Neural cell (in vitro differentiated cells): ENCODE results near the gene TARBP2. TPM values are rescaled to one million over a fixed set of nuclear protein-coding genes. Genes with fewer than 3 reads are reported as not detected.

Source experiments
- H2AFZ ChIP-seq: fragments of 200-600, 300-800 bp; sonication (generic), shearing (Covaris generic); 2 replicates; pipeline ENCODE4 v1.6.0; 2014; ENCODE audit warnings: low read depth, mild to moderate bottlenecking, antibody characterized with exemption, low read length, moderate library complexity
- H3F3A ChIP-seq: fragments of 200-600 bp; shearing (Covaris generic); 2 replicates; pipeline ENCODE4 v1.6.1; 2016; ENCODE audit warnings: mild to moderate bottlenecking, moderate library complexity, mixed read lengths, antibody characterized with exemption, low read length; ENCODE audit not compliant: insufficient read depth, poor library complexity, severe bottlenecking
- H3K27ac ChIP-seq: fragments of 200-600, 300-800 bp; sonication (generic), shearing (Covaris generic); 2 replicates; pipeline ENCODE4 v1.5.1; 2014; ENCODE audit warnings: mild to moderate bottlenecking, low read length, moderate library complexity
- H3K27me3 ChIP-seq: fragments of 300-800, 200-600 bp; sonication (generic), shearing (Covaris generic); 2 replicates; pipeline ENCODE4 v1.6.0; 2014; ENCODE audit warnings: mild to moderate bottlenecking, low read depth, low read length, moderate library complexity; ENCODE audit not compliant: insufficient read depth
- H3K36me3 ChIP-seq: fragments of 300-800, 200-600 bp; sonication (generic), shearing (Covaris generic); 2 replicates; pipeline ENCODE4 v1.5.1; 2014; ENCODE audit warnings: mild to moderate bottlenecking, antibody characterized with exemption, low read length, moderate library complexity; ENCODE audit not compliant: insufficient read depth
- H3K4me2 ChIP-seq: fragments of 300-800, 200-600 bp; sonication (generic), shearing (Covaris generic); 2 replicates; pipeline ENCODE4 v1.6.0; 2014; ENCODE audit warnings: mild to moderate bottlenecking, low read length
- H3K4me3 ChIP-seq: fragments of 300-800, 200-600 bp; sonication (generic), shearing (Covaris generic); 2 replicates; pipeline ENCODE4 v1.5.1; 2014; ENCODE audit warnings: mild to moderate bottlenecking, low read length, moderate library complexity
- H3K79me2 ChIP-seq: fragments of 200-600 bp; shearing (Covaris generic); replicated peaks from 2 replicates; pipeline ENCODE4 v1.6.0; 2014; ENCODE audit warnings: mild to moderate bottlenecking, low read length, moderate library complexity; ENCODE audit not compliant: insufficient read depth
- H3K9ac ChIP-seq: fragments of 300-800, 200-600 bp; sonication (generic), shearing (Covaris generic); 2 replicates; pipeline ENCODE4 v1.6.1; 2016; ENCODE audit warnings: mild to moderate bottlenecking, low read length, mixed read lengths
- H3K9me2 ChIP-seq: fragments of 200-600 bp; shearing (Covaris generic); 2 replicates; pipeline ENCODE4 v1.6.1; 2016; ENCODE audit warnings: mild to moderate bottlenecking, low read length, mixed read lengths; ENCODE audit not compliant: insufficient read depth
- H3K9me3 ChIP-seq: fragments of 200-600, 300-800 bp; sonication (generic), shearing (Covaris generic); 2 replicates; pipeline ENCODE4 v1.6.1; 2016; ENCODE audit warnings: mild to moderate bottlenecking, mixed run types, low read length, moderate library complexity, mixed read lengths
- H4K20me1 ChIP-seq: fragments of 200-600 bp; shearing (Covaris generic); 2 replicates; pipeline ENCODE4 v1.6.1; 2016; ENCODE audit warnings: mild to moderate bottlenecking, mixed run types; ENCODE audit not compliant: insufficient read depth
- CTCF ChIP-seq: fragments of 450-650 bp; IDR thresholded peaks from 2 replicates; pipeline ENCODE4 v1.5.1; 2014; ENCODE audit warnings: antibody characterized with exemption, mild to moderate bottlenecking, moderate library complexity; ENCODE audit not compliant: poor library complexity, severe bottlenecking
- EP300 ChIP-seq: fragments of 450-650 bp; conservative IDR thresholded peaks from 2 replicates; pipeline ENCODE4 v1.6.1; 2014; ENCODE audit warnings: antibody characterized with exemption, mild to moderate bottlenecking, moderate library complexity; ENCODE audit not compliant: poor library complexity, severe bottlenecking
- EZH2 ChIP-seq: fragments of 200-600, 300-800 bp; shearing (Covaris generic), sonication (generic); IDR thresholded peaks from 2 replicates; pipeline ENCODE4 v1.6.1; 2014; ENCODE audit warnings: antibody characterized with exemption, low read length, borderline replicate concordance, mild to moderate bottlenecking; ENCODE audit not compliant: insufficient read depth, poor library complexity, severe bottlenecking
- MXI1 ChIP-seq: fragments of 450-650 bp; conservative IDR thresholded peaks from 2 replicates; pipeline ENCODE4 v1.6.1; 2014; ENCODE audit warnings: antibody characterized with exemption, mild to moderate bottlenecking; ENCODE audit not compliant: poor library complexity, severe bottlenecking
- POLR2AphosphoS5 ChIP-seq: IDR thresholded peaks from 2 replicates; pipeline ENCODE4 v1.6.1; 2012
- RAD21 ChIP-seq: fragments of 450-650 bp; conservative IDR thresholded peaks from 2 replicates; pipeline ENCODE4 v1.6.1; 2014; ENCODE audit warnings: antibody characterized with exemption, mild to moderate bottlenecking, moderate library complexity
- REST ChIP-seq: IDR thresholded peaks from 2 replicates; pipeline ENCODE4 v1.6.1; 2012; ENCODE audit warnings: borderline replicate concordance
- SMC3 ChIP-seq: fragments of 450-650 bp; conservative IDR thresholded peaks from 2 replicates; pipeline ENCODE4 v1.6.1; 2014; ENCODE audit warnings: antibody characterized with exemption, mild to moderate bottlenecking, moderate library complexity; ENCODE audit not compliant: poor library complexity
- TAF1 ChIP-seq: IDR thresholded peaks from 2 replicates; pipeline ENCODE4 v1.6.1; 2012; ENCODE audit warnings: low read depth
- polyA plus RNA-seq: library from polyadenylated mRNA; depleted of rRNA; stranded (reverse); fragments of >200 nt; gene quantifications from 2 replicates; pipeline ENCODE4 v1.2.3, GENCODE V29; 2014

The TARBP2 gene
- polyA plus RNA-seq, 1 donor from 2014 or later: 135 TPM

GRCh38 chr12:53463802-53464560, 37.1 kb upstream of the TARBP2 start:
- Histone ChIP-seq H3K27ac (no peak overlapping the region), H3K4me2 (no peak overlapping the region)

More at GRCh38 chr12:53463802-53464560, 37.1 kb upstream of the TARBP2 start:
- H4K20me1 ChIP-seq: peaks cover 35% of the 10 kb centered on the region
- H3K79me2 ChIP-seq: peaks cover 33% of the 10 kb centered on the region
- H3K36me3 ChIP-seq: peaks cover 19% of the 10 kb centered on the region
- H3K9me3 ChIP-seq: no peaks in the 10 kb centered on the region
- no peak overlapping the region for H3K9ac ChIP-seq
- H3F3A ChIP-seq: no peaks in the 10 kb centered on the region
- H3K9me2 ChIP-seq: no peaks in the 10 kb centered on the region
- no peaks in the 10 kb centered on the region for H3K27me3 ChIP-seq
- no peak overlapping the region for H3K4me3 ChIP-seq
- no peak overlapping the region for H2AFZ ChIP-seq
- TF ChIP-seq TAF1 (no peak), MXI1 (no peak), EZH2 (no peak), SMC3 (no peak), EP300 (no peak), POLR2AphosphoS5 (no peak), CTCF (no peak), RAD21 (no peak), REST (no peak)
